KG1 (cell line): ENCODE measurements around the gene JAK1.
"Not testable (repeated sequence)": the region's sequence is repeated elsewhere in the genome, so short reads cannot be mapped to it uniquely, and the experiment has no call there.

Source experiments
- DNase-seq: peaks from one replicate; lab custom pipeline; 2025; lab: John Stamatoyannopoulos, UW

The JAK1 gene

GRCh38 chr1:64950284-64950809 is 16.0 kb downstream of the JAK1 start:
- DNase-seq = no peak

GRCh38 chr1:64948905-64949833 is 17.2 kb downstream of the JAK1 start:
- DNase-seq = no peak

- DNase-seq = no peak
These were observed 18.1 kb downstream of the JAK1 start for GRCh38 chr1:64948216-64948615.

- no peak for DNase-seq
These were observed 19.4 kb downstream of the JAK1 start for GRCh38 chr1:64946916-64947315.

- no peak for DNase-seq
These were observed 21.4 kb downstream of the JAK1 start for GRCh38 chr1:64944913-64945312.

GRCh38 chr1:64942675-64943074 is 23.7 kb downstream of the JAK1 start:
- DNase-seq = no peak

- no peak for DNase-seq
These were observed 24.2 kb downstream of the JAK1 start for GRCh38 chr1:64942118-64942517.

GRCh38 chr1:64941461-64942117 is 24.8 kb downstream of the JAK1 start:
- DNase-seq = no peak

GRCh38 chr1:64940025-64940424 is 26.3 kb downstream of the JAK1 start:
- no peak for DNase-seq

GRCh38 chr1:64938991-64939390 is 27.4 kb downstream of the JAK1 start:
- DNase-seq = no peak

GRCh38 chr1:64936956-64937355 is 29.4 kb downstream of the JAK1 start:
- DNase-seq = no peak

GRCh38 chr1:64935551-64936155 is 30.7 kb downstream of the JAK1 start:
- no peak for DNase-seq

GRCh38 chr1:64934878-64935275 is 31.5 kb downstream of the JAK1 start:
- DNase-seq = no peak

GRCh38 chr1:64934115-64934877 is 32.1 kb downstream of the JAK1 start:
- no peak for DNase-seq

- DNase-seq = peak; percentile 44
These were observed 32.9 kb downstream of the JAK1 start for GRCh38 chr1:64933296-64934070.

GRCh38 chr1:64932962-64933295 is 33.4 kb downstream of the JAK1 start:
- no peak for DNase-seq

- not testable (repeated sequence) for DNase-seq
These were observed 35.7 kb downstream of the JAK1 start for GRCh38 chr1:64930640-64931039.

GRCh38 chr1:64929221-64929620 is 37.1 kb downstream of the JAK1 start:
- DNase-seq = no peak

- DNase-seq = no peak
These were observed 38.0 kb downstream of the JAK1 start for GRCh38 chr1:64928325-64928724.

- no peak for DNase-seq
These were observed 40.8 kb downstream of the JAK1 start for GRCh38 chr1:64925594-64925993.

GRCh38 chr1:64923294-64923718 is 43.0 kb downstream of the JAK1 start:
- DNase-seq = no peak
